Neural cell (in vitro differentiated cells): Measurements from ENCODE around the gene ELMO1. TPM values are rescaled to one million over a fixed set of nuclear protein-coding genes. Genes with fewer than 3 reads are reported as not detected.

Experiments
- H2AFZ ChIP-seq: fragments of 200-600, 300-800 bp; sonication (generic), shearing (Covaris generic); 2 replicates; pipeline ENCODE4 v1.6.0; 2014; ENCODE audit warnings: low read depth, mild to moderate bottlenecking, antibody characterized with exemption, low read length, moderate library complexity
- H3F3A ChIP-seq: fragments of 200-600 bp; shearing (Covaris generic); 2 replicates; pipeline ENCODE4 v1.6.1; 2016; ENCODE audit warnings: mild to moderate bottlenecking, moderate library complexity, mixed read lengths, antibody characterized with exemption, low read length; ENCODE audit not compliant: insufficient read depth, poor library complexity, severe bottlenecking
- H3K27ac ChIP-seq: fragments of 200-600, 300-800 bp; sonication (generic), shearing (Covaris generic); 2 replicates; pipeline ENCODE4 v1.5.1; 2014; ENCODE audit warnings: mild to moderate bottlenecking, low read length, moderate library complexity
- H3K27me3 ChIP-seq: fragments of 300-800, 200-600 bp; sonication (generic), shearing (Covaris generic); 2 replicates; pipeline ENCODE4 v1.6.0; 2014; ENCODE audit warnings: mild to moderate bottlenecking, low read depth, low read length, moderate library complexity; ENCODE audit not compliant: insufficient read depth
- H3K36me3 ChIP-seq: fragments of 300-800, 200-600 bp; sonication (generic), shearing (Covaris generic); 2 replicates; pipeline ENCODE4 v1.5.1; 2014; ENCODE audit warnings: mild to moderate bottlenecking, antibody characterized with exemption, low read length, moderate library complexity; ENCODE audit not compliant: insufficient read depth
- H3K4me2 ChIP-seq: fragments of 300-800, 200-600 bp; sonication (generic), shearing (Covaris generic); 2 replicates; pipeline ENCODE4 v1.6.0; 2014; ENCODE audit warnings: mild to moderate bottlenecking, low read length
- H3K4me3 ChIP-seq: fragments of 300-800, 200-600 bp; sonication (generic), shearing (Covaris generic); 2 replicates; pipeline ENCODE4 v1.5.1; 2014; ENCODE audit warnings: mild to moderate bottlenecking, low read length, moderate library complexity
- H3K79me2 ChIP-seq: fragments of 200-600 bp; shearing (Covaris generic); replicated peaks from 2 replicates; pipeline ENCODE4 v1.6.0; 2014; ENCODE audit warnings: mild to moderate bottlenecking, low read length, moderate library complexity; ENCODE audit not compliant: insufficient read depth
- H3K9ac ChIP-seq: fragments of 300-800, 200-600 bp; sonication (generic), shearing (Covaris generic); 2 replicates; pipeline ENCODE4 v1.6.1; 2016; ENCODE audit warnings: mild to moderate bottlenecking, low read length, mixed read lengths
- H3K9me2 ChIP-seq: fragments of 200-600 bp; shearing (Covaris generic); 2 replicates; pipeline ENCODE4 v1.6.1; 2016; ENCODE audit warnings: mild to moderate bottlenecking, low read length, mixed read lengths; ENCODE audit not compliant: insufficient read depth
- H3K9me3 ChIP-seq: fragments of 200-600, 300-800 bp; sonication (generic), shearing (Covaris generic); 2 replicates; pipeline ENCODE4 v1.6.1; 2016; ENCODE audit warnings: mild to moderate bottlenecking, mixed run types, low read length, moderate library complexity, mixed read lengths
- H4K20me1 ChIP-seq: fragments of 200-600 bp; shearing (Covaris generic); 2 replicates; pipeline ENCODE4 v1.6.1; 2016; ENCODE audit warnings: mild to moderate bottlenecking, mixed run types; ENCODE audit not compliant: insufficient read depth
- CTCF ChIP-seq: fragments of 450-650 bp; IDR thresholded peaks from 2 replicates; pipeline ENCODE4 v1.5.1; 2014; ENCODE audit warnings: antibody characterized with exemption, mild to moderate bottlenecking, moderate library complexity; ENCODE audit not compliant: poor library complexity, severe bottlenecking
- EP300 ChIP-seq: fragments of 450-650 bp; conservative IDR thresholded peaks from 2 replicates; pipeline ENCODE4 v1.6.1; 2014; ENCODE audit warnings: antibody characterized with exemption, mild to moderate bottlenecking, moderate library complexity; ENCODE audit not compliant: poor library complexity, severe bottlenecking
- EZH2 ChIP-seq: fragments of 200-600, 300-800 bp; shearing (Covaris generic), sonication (generic); IDR thresholded peaks from 2 replicates; pipeline ENCODE4 v1.6.1; 2014; ENCODE audit warnings: antibody characterized with exemption, low read length, borderline replicate concordance, mild to moderate bottlenecking; ENCODE audit not compliant: insufficient read depth, poor library complexity, severe bottlenecking
- MXI1 ChIP-seq: fragments of 450-650 bp; conservative IDR thresholded peaks from 2 replicates; pipeline ENCODE4 v1.6.1; 2014; ENCODE audit warnings: antibody characterized with exemption, mild to moderate bottlenecking; ENCODE audit not compliant: poor library complexity, severe bottlenecking
- POLR2AphosphoS5 ChIP-seq: IDR thresholded peaks from 2 replicates; pipeline ENCODE4 v1.6.1; 2012
- RAD21 ChIP-seq: fragments of 450-650 bp; conservative IDR thresholded peaks from 2 replicates; pipeline ENCODE4 v1.6.1; 2014; ENCODE audit warnings: antibody characterized with exemption, mild to moderate bottlenecking, moderate library complexity
- REST ChIP-seq: IDR thresholded peaks from 2 replicates; pipeline ENCODE4 v1.6.1; 2012; ENCODE audit warnings: borderline replicate concordance
- SMC3 ChIP-seq: fragments of 450-650 bp; conservative IDR thresholded peaks from 2 replicates; pipeline ENCODE4 v1.6.1; 2014; ENCODE audit warnings: antibody characterized with exemption, mild to moderate bottlenecking, moderate library complexity; ENCODE audit not compliant: poor library complexity
- TAF1 ChIP-seq: IDR thresholded peaks from 2 replicates; pipeline ENCODE4 v1.6.1; 2012; ENCODE audit warnings: low read depth
- polyA plus RNA-seq: library from polyadenylated mRNA; depleted of rRNA; stranded (reverse); fragments of >200 nt; gene quantifications from 2 replicates; pipeline ENCODE4 v1.2.3, GENCODE V29; 2014

The ELMO1 gene
- polyA plus RNA-seq, 1 donor from 2014 or later: 12.2 TPM

GRCh38 chr7:37336259-37336658 lies 112.4 kb downstream of the ELMO1 start:
- no peak overlapping the region for H3K4me3 ChIP-seq
- H2AFZ ChIP-seq: no peak overlapping the region
- H4K20me1 ChIP-seq: no peaks in the 10 kb centered on the region
- no peaks in the 10 kb centered on the region for H3K27me3 ChIP-seq
- no peaks in the 10 kb centered on the region for H3K9me2 ChIP-seq
- H3F3A ChIP-seq: no peaks in the 10 kb centered on the region
- no peak overlapping the region for H3K4me2 ChIP-seq
- H3K9me3 ChIP-seq: no peaks in the 10 kb centered on the region
- no peak overlapping the region for H3K9ac ChIP-seq
- no peak for TF ChIP-seq SMC3
- no peak for TF ChIP-seq TAF1
- no peak for TF ChIP-seq EZH2
- no peak for TF ChIP-seq RAD21
- no peak for TF ChIP-seq EP300
- TF ChIP-seq REST: no peak
- no peak for TF ChIP-seq CTCF
- TF ChIP-seq POLR2AphosphoS5: no peak
- TF ChIP-seq MXI1: no peak
- no peak overlapping the region for H3K27ac ChIP-seq
- no peaks in the 10 kb centered on the region for H3K79me2 ChIP-seq
- H3K36me3 ChIP-seq: no peaks in the 10 kb centered on the region

- H3K36me3 ChIP-seq: no peaks in the 10 kb centered on the region
- TF ChIP-seq CTCF (no peak), EP300 (no peak), EZH2 (no peak), MXI1 (no peak), POLR2AphosphoS5 (no peak), SMC3 (no peak), TAF1 (no peak), RAD21 (no peak)
These were observed 115.6 kb downstream of the ELMO1 start for GRCh38 chr7:37333075-37333474.

More at GRCh38 chr7:37333075-37333474, 115.6 kb downstream of the ELMO1 start:
- no peak overlapping the region for H3K4me2 ChIP-seq
- no peaks in the 10 kb centered on the region for H4K20me1 ChIP-seq
- H3K27ac ChIP-seq: no peak overlapping the region
- no peak overlapping the region for H2AFZ ChIP-seq
- no peaks in the 10 kb centered on the region for H3F3A ChIP-seq
- H3K79me2 ChIP-seq: no peaks in the 10 kb centered on the region
- H3K9me2 ChIP-seq: no peaks in the 10 kb centered on the region
- H3K4me3 ChIP-seq: no peak overlapping the region
- no peaks in the 10 kb centered on the region for H3K9me3 ChIP-seq
- no peaks in the 10 kb centered on the region for H3K27me3 ChIP-seq
- no peak overlapping the region for H3K9ac ChIP-seq
